CD4-positive, alpha-beta T cell (primary cell): ENCODE data around the gene COMP. TPM values are rescaled to one million over a fixed set of nuclear protein-coding genes. Genes with fewer than 3 reads are reported as not detected.

ENCODE experiments used
- ATAC-seq: fragments of 200-7000 bp; cut with Tn5 transposase; one replicate; pipeline ENCODE4 v1.10.0; 2022; ENCODE audit warnings: mild to moderate bottlenecking; ENCODE audit not compliant: poor library complexity
- CTCF ChIA-PET: fragments of 350-600 bp; sonication (Branson Sonifier 250); formaldehyde crosslinking; loops from one replicate; lab custom pipeline; 2021; ENCODE audit warnings: antibody characterized with exemption, inconsistent platforms; lab: Charles Lee
- POLR2A ChIA-PET: fragments of 350-600 bp; sonication (Branson Sonifier 250); formaldehyde crosslinking; loops from one replicate; lab custom pipeline; 2021; ENCODE audit warnings: antibody characterized with exemption, inconsistent platforms; lab: Charles Lee
- DNase-seq, 14 experiments: peaks; one replicate each; pipeline ENCODE4 v3.0.0-alpha.2; 2013 to 2020; ENCODE audit warnings: mixed read lengths in 2 of 14
- H3K27ac ChIP-seq, 2 donors: one replicate each; pipeline versions ENCODE4 v1.5.1 to v1.7.0; 2013; ENCODE audit warnings: low read length in 2 of 2, low read depth in 1 of 2, mild to moderate bottlenecking in 1 of 2
- H3K27me3 ChIP-seq, 2 experiments: 1 replicate in 1 of 2; 2 replicates in 1 of 2; pipeline versions ENCODE4 v1.6.1 to v1.7.0; 2013; ENCODE audit warnings: low read length in 2 of 2, control low read depth in 1 of 2, mild to moderate bottlenecking in 1 of 2, moderate library complexity in 1 of 2; ENCODE audit not compliant: insufficient read depth in 2 of 2, control insufficient read depth in 1 of 2
- H3K36me3 ChIP-seq: one replicate; pipeline ENCODE4 v1.6.1; 2013; ENCODE audit warnings: low read length, control low read depth; ENCODE audit not compliant: insufficient read depth
- H3K4me1 ChIP-seq: one replicate; pipeline ENCODE4 v1.6.1; 2013; ENCODE audit warnings: low read length, control low read depth; ENCODE audit not compliant: insufficient read depth
- H3K4me3 ChIP-seq: one replicate; pipeline ENCODE4 v1.5.1; 2013; ENCODE audit warnings: mild to moderate bottlenecking, low read length, moderate library complexity
- H3K9me3 ChIP-seq, 2 experiments: 1 replicate in 1 of 2; 2 replicates in 1 of 2; pipeline versions ENCODE4 v1.6.1 to v1.7.0; 2013; ENCODE audit warnings: low read length in 2 of 2, mild to moderate bottlenecking in 2 of 2, control low read depth in 1 of 2, moderate library complexity in 1 of 2; ENCODE audit not compliant: control insufficient read depth in 1 of 2, insufficient read depth in 1 of 2
- H3K27ac Mint-ChIP-seq: one replicate; pipeline ENCODE4 v1.8.0; 2020; ENCODE audit warnings: mixed read lengths
- H3K27me3 Mint-ChIP-seq: one replicate; pipeline ENCODE4 v1.8.0; 2021; ENCODE audit warnings: mixed read lengths
- H3K36me3 Mint-ChIP-seq: one replicate; pipeline ENCODE4 v1.8.0; 2021; ENCODE audit warnings: low read depth, mixed read lengths
- H3K4me1 Mint-ChIP-seq: one replicate; pipeline ENCODE4 v1.8.0; 2021; ENCODE audit warnings: low read depth, mixed read lengths
- H3K4me3 Mint-ChIP-seq: one replicate; pipeline ENCODE4 v1.8.0; 2020; ENCODE audit warnings: mild to moderate bottlenecking, mixed read lengths
- H3K9me3 Mint-ChIP-seq: one replicate; pipeline ENCODE4 v1.8.0; 2020; ENCODE audit warnings: mixed read lengths
- CTCF ChIP-seq: fragments of 200-600 bp; IDR thresholded peaks from one replicate; pipeline ENCODE4 v1.8.0; 2022; ENCODE audit warnings: antibody characterized with exemption, mild to moderate bottlenecking
- intact Hi-C, 2 experiments: fragments of 100-400 bp; cut with DNase I in 1 of 2; cut with micrococcal nuclease in 1 of 2; formaldehyde crosslinking; loops; one replicate each; pipeline versions ENCODE4 v1.15.1 to v1.9.0; 2023 to 2025; cut with DNase I, micrococcal nuclease
- total RNA-seq, 174 experiments: library from RNA in 2 of 174; stranded (reverse) in 2 of 174; gene quantifications; one replicate each; pipeline ENCODE4 v1.2.3 and lab custom pipeline; 2021 to 2026

COMP gene
- total RNA-seq, 2 experiments from 2014 or later = not detected

- TF ChIP-seq CTCF = no peak
- Histone ChIP-seq H3K9me3 (no peaks in the 10 kb centered on the region), H3K4me1 (no peaks in the 10 kb centered on the region), H3K4me3 (no peak overlapping the region), H3K27me3 (no peaks in the 10 kb centered on the region), H3K36me3 (peaks cover 2% of the 10 kb centered on the region), H3K27ac (no peak overlapping the region)
- ChIA-PET POLR2A (no interaction called here), CTCF (no interaction called here)
- H3K27ac Mint-ChIP-seq = no peak overlapping the region
- H3K27me3 Mint-ChIP-seq = no peaks in the 10 kb centered on the region
- H3K36me3 Mint-ChIP-seq = no peaks in the 10 kb centered on the region
- no peaks in the 10 kb centered on the region for H3K9me3 Mint-ChIP-seq
- intact Hi-C loops = no loop called here
- no peaks in the 10 kb centered on the region for H3K4me1 Mint-ChIP-seq
- DNase-seq (no peak), ATAC-seq (no peak)
- no peak overlapping the region for H3K4me3 Mint-ChIP-seq
Measured at GRCh38 chr19:18773682-18774081, 17.4 kb downstream of the COMP start.

- no peak for DNase-seq
- Histone ChIP-seq H3K27ac (no peak overlapping the region), H3K36me3 (peaks cover 2% of the 10 kb centered on the region), H3K4me3 (no peak overlapping the region), H3K9me3 (no peaks in the 10 kb centered on the region), H3K4me1 (no peaks in the 10 kb centered on the region), H3K27me3 (no peaks in the 10 kb centered on the region)
- ChIA-PET CTCF (no interaction called here), POLR2A (no interaction called here)
- no peaks in the 10 kb centered on the region for H3K27me3 Mint-ChIP-seq
- no peaks in the 10 kb centered on the region for H3K36me3 Mint-ChIP-seq
- no peak overlapping the region for H3K4me3 Mint-ChIP-seq
- no peak for ATAC-seq
- H3K4me1 Mint-ChIP-seq = no peaks in the 10 kb centered on the region
- H3K27ac Mint-ChIP-seq = no peak overlapping the region
- no peak for TF ChIP-seq CTCF
- no peaks in the 10 kb centered on the region for H3K9me3 Mint-ChIP-seq
- intact Hi-C loops = no loop called here
Measured at GRCh38 chr19:18772620-18773587, 18.2 kb downstream of the COMP start.

GRCh38 chr19:18771328-18772242, 19.5 kb downstream of the COMP start:
- ChIA-PET POLR2A (no interaction called here), CTCF (interaction anchor here (0.6 kb wide), 1 partner anchor 224 kb away, joined by 3 read pairs; no protein-coding TSS in a partner anchor)
- Histone ChIP-seq H3K36me3 (peaks cover 2% of the 10 kb centered on the region), H3K4me3 (no peak overlapping the region), H3K27ac (no peak overlapping the region), H3K9me3 (no peaks in the 10 kb centered on the region), H3K27me3 (no peaks in the 10 kb centered on the region), H3K4me1 (no peaks in the 10 kb centered on the region)
- no peaks in the 10 kb centered on the region for H3K27me3 Mint-ChIP-seq
- no peak for ATAC-seq
- no peak overlapping the region for H3K4me3 Mint-ChIP-seq
- no peak overlapping the region for H3K27ac Mint-ChIP-seq
- H3K9me3 Mint-ChIP-seq = no peaks in the 10 kb centered on the region
- no peak for DNase-seq
- no peak for TF ChIP-seq CTCF
- intact Hi-C loops = no loop called here
- peaks cover 4% of the 10 kb centered on the region for H3K36me3 Mint-ChIP-seq
- H3K4me1 Mint-ChIP-seq = no peaks in the 10 kb centered on the region
